Right ventricle myocardium superior (tissue), 1 donor: Measurements from ENCODE around the gene PGGHG. TPM values are rescaled to one million over a fixed set of nuclear protein-coding genes. Genes with fewer than 3 reads are reported as not detected.
A peak's percentile ranks its signal among the peaks of the same experiment; 100 is the strongest.

ENCODE experiments used
- ATAC-seq: fragments of 200-7000 bp; cut with Tn5 transposase; one replicate; pipeline ENCODE4 v1.9.1; 2020; ENCODE audit warnings: mild to moderate bottlenecking; ENCODE audit not compliant: poor library complexity
- DNase-seq: peaks from one replicate; pipeline ENCODE4 v3.0.0-alpha.2; 2020
- intact Hi-C: fragments of 100-400 bp; cut with DNase I; formaldehyde crosslinking; loops from one replicate; pipeline ENCODE4 v1.11.2; 2022
- total RNA-seq: library from RNA; stranded (reverse); fragmentation: NEBNext Ultra II Directional; extraction: Animal tissue kit (Norgen Biotek cat#: 25700); gene quantifications from one replicate; pipeline ENCODE4 v1.2.1, GENCODE V29; 2021
- donor health status: DM: no; HTN: yes; CAD: no; lungs with severe emphysema.

Gene PGGHG
- total RNA-seq, 1 donor from 2014 or later, result 6.1 TPM

GRCh38 chr11:293852-294661, 5.1 kb downstream of the PGGHG start:
- peak; percentile 40 for DNase-seq
- intact Hi-C loops, result no loop called here
- no peak for ATAC-seq

GRCh38 chr11:294780-295179, 5.9 kb downstream of the PGGHG start:
- DNase-seq (peak; percentile 30), ATAC-seq (no peak)
- intact Hi-C loops, result no loop called here

GRCh38 chr11:295351-296170, 6.6 kb downstream of the PGGHG start:
- DNase-seq (peak; percentile 29), ATAC-seq (no peak)
- intact Hi-C loops, result no loop called here

- intact Hi-C loops, result no loop called here
- ATAC-seq (no peak), DNase-seq (peak; percentile 30)
Measured at GRCh38 chr11:296171-297050, 7.5 kb downstream of the PGGHG start.

- no peak for ATAC-seq
- intact Hi-C loops, result no loop called here
- DNase-seq, result peak; percentile 37
Measured at GRCh38 chr11:297051-297585, 8.2 kb downstream of the PGGHG start.

GRCh38 chr11:297586-298405, 8.9 kb downstream of the PGGHG start:
- intact Hi-C loops, result no loop called here
- DNase-seq (peak; percentile 65), ATAC-seq (peak; percentile 50)

- DNase-seq (peak; percentile 41), ATAC-seq (no peak)
- intact Hi-C loops, result no loop called here
Measured at GRCh38 chr11:298406-299065, 9.6 kb downstream of the PGGHG start.

- intact Hi-C loops, result no loop called here
- DNase-seq (peak; percentile 35), ATAC-seq (no peak)
Measured at GRCh38 chr11:299081-299891, 10.4 kb downstream of the PGGHG start, which contains the start of gene IFITM5. Gene IFITM5 (minus strand): TSS chr11:299526. CDS start chr11:299490, 36 bp downstream.

GRCh38 chr11:299951-300735, 11.2 kb downstream of the PGGHG start:
- ATAC-seq (no peak), DNase-seq (peak; percentile 43)
- intact Hi-C loops, result loop anchor here (5.0 kb wide), 1 partner anchor 62 kb away; no protein-coding TSS in a partner anchor

- ATAC-seq (no peak), DNase-seq (peak; percentile 37)
- intact Hi-C loops, result loop anchor here (5.0 kb wide), 1 partner anchor 59 kb away; no protein-coding TSS in a partner anchor
Measured at GRCh38 chr11:303363-303762, 14.4 kb downstream of the PGGHG start.

- intact Hi-C loops, result loop anchor here (5.0 kb wide), 1 partner anchor 58 kb away; no protein-coding TSS in a partner anchor
- DNase-seq (peak; percentile 42), ATAC-seq (no peak)
Measured at GRCh38 chr11:304061-304506, 15.2 kb downstream of the PGGHG start.

- intact Hi-C loops, result loop anchor here (5.0 kb wide), 1 partner anchor 57 kb away; no protein-coding TSS in a partner anchor
- peak; percentile 23 for ATAC-seq
- DNase-seq, result peak; percentile 76
Measured at GRCh38 chr11:304915-305843, 16.3 kb downstream of the PGGHG start.

GRCh38 chr11:305844-306211, 16.9 kb downstream of the PGGHG start:
- peak; percentile 5 for DNase-seq
- intact Hi-C loops, result no loop called here
- no peak for ATAC-seq

- peak; percentile 39 for DNase-seq
- no peak for ATAC-seq
- intact Hi-C loops, result no loop called here
Measured at GRCh38 chr11:306645-307371, 17.9 kb downstream of the PGGHG start.
